ENCODE measurements around the gene CTPS1.

CTPS1 gene

GRCh38 chr1:41024953-41025352 lies 45.5 kb downstream of the CTPS1 start:
- H3K9me3 ChIP-seq (ENCODE audit: insufficient read depth, low read length, severe bottlenecking): no peaks in the 10 kb centered on the region
- no peaks in the 10 kb centered on the region for H3K79me2 ChIP-seq (ENCODE audit: insufficient read depth, low read length)
- no peak overlapping the region for H3K4me3 ChIP-seq (ENCODE audit: low read depth in 1 of 2, low read length in 2 of 2)
- H4K20me1 ChIP-seq (ENCODE audit: insufficient read depth, low read length): 0 out of 2 replicates have a peak, but pooled peaks cover 10% of the 10 kb centered on the region
- TF ChIP-seq EZH2 (IDR thresholded peaks at IDR 0.05; ENCODE audit: borderline replicate concordance, low read depth, low read length, severe bottlenecking) (no peak), CTCF (IDR thresholded peaks at IDR 0.05; ENCODE audit: borderline replicate concordance, extremely low read depth, low read length, poor library complexity, severe bottlenecking) (peak; percentile 3)
- no peak overlapping the region for H3K27ac ChIP-seq (ENCODE audit: low read length)
- H3K9ac ChIP-seq (ENCODE audit: low read depth, low read length): no peak overlapping the region
- H3K36me3 ChIP-seq (ENCODE audit: insufficient read depth, low read length): peaks cover 29% of the 10 kb centered on the region
- H3K4me1 ChIP-seq (ENCODE audit: insufficient read depth, low read length): no peaks in the 10 kb centered on the region
- H3K27me3 ChIP-seq (ENCODE audit: insufficient read depth, low read length, poor library complexity): no peaks in the 10 kb centered on the region
- H3K4me2 ChIP-seq (ENCODE audit: insufficient read depth, low read length): no peak overlapping the region
- DNase-seq (no peak), ATAC-seq (ENCODE audit: insufficient read depth, low read depth) (no peak)
- H2AFZ ChIP-seq (ENCODE audit: low read depth, low read length): no peak overlapping the region

GRCh38 chr1:41025979-41026819 lies 46.7 kb downstream of the CTPS1 start:
- Histone ChIP-seq H3K9ac (ENCODE audit: low read depth, low read length) (no peak overlapping the region), H3K9me3 (ENCODE audit: insufficient read depth, low read length, severe bottlenecking) (no peaks in the 10 kb centered on the region), H3K36me3 (ENCODE audit: insufficient read depth, low read length) (peaks cover 35% of the 10 kb centered on the region), H3K4me1 (ENCODE audit: insufficient read depth, low read length) (no peaks in the 10 kb centered on the region), H3K79me2 (ENCODE audit: insufficient read depth, low read length) (no peaks in the 10 kb centered on the region), H3K4me3 (ENCODE audit: low read depth in 1 of 2, low read length in 2 of 2) (no peak overlapping the region), H3K27ac (ENCODE audit: low read length) (no peak overlapping the region), H4K20me1 (ENCODE audit: insufficient read depth, low read length) (0 out of 2 replicates have a peak, but pooled peaks cover 10% of the 10 kb centered on the region), H3K27me3 (ENCODE audit: insufficient read depth, low read length, poor library complexity) (no peaks in the 10 kb centered on the region), H3K4me2 (ENCODE audit: insufficient read depth, low read length) (no peak overlapping the region), H2AFZ (ENCODE audit: low read depth, low read length) (no peak overlapping the region)
- DNase-seq (no peak), ATAC-seq (ENCODE audit: insufficient read depth, low read depth) (no peak)
- TF ChIP-seq CTCF (IDR thresholded peaks at IDR 0.05; ENCODE audit: borderline replicate concordance, extremely low read depth, low read length, poor library complexity, severe bottlenecking) (no peak), EZH2 (IDR thresholded peaks at IDR 0.05; ENCODE audit: borderline replicate concordance, low read depth, low read length, severe bottlenecking) (no peak)

GRCh38 chr1:41028034-41028642 lies 48.6 kb downstream of the CTPS1 start:
- peaks cover 50% of the 10 kb centered on the region for H3K36me3 ChIP-seq (ENCODE audit: insufficient read depth, low read length)
- no peaks in the 10 kb centered on the region for H3K9me3 ChIP-seq (ENCODE audit: insufficient read depth, low read length, severe bottlenecking)
- no peak for TF ChIP-seq EZH2 (IDR thresholded peaks at IDR 0.05; ENCODE audit: borderline replicate concordance, low read depth, low read length, severe bottlenecking)
- H3K27ac ChIP-seq (ENCODE audit: low read length): no peak overlapping the region
- no peak overlapping the region for H2AFZ ChIP-seq (ENCODE audit: low read depth, low read length)
- ATAC-seq (ENCODE audit: insufficient read depth, low read depth) (no peak), DNase-seq (no peak)
- H3K9ac ChIP-seq (ENCODE audit: low read depth, low read length): no peak overlapping the region
- no peaks in the 10 kb centered on the region for H3K4me1 ChIP-seq (ENCODE audit: insufficient read depth, low read length)
- no peaks in the 10 kb centered on the region for H3K27me3 ChIP-seq (ENCODE audit: insufficient read depth, low read length, poor library complexity)
- H4K20me1 ChIP-seq (ENCODE audit: insufficient read depth, low read length): 0 out of 2 replicates have a peak, but pooled peaks cover 9% of the 10 kb centered on the region
- H3K4me2 ChIP-seq (ENCODE audit: insufficient read depth, low read length): no peak overlapping the region
- no peaks in the 10 kb centered on the region for H3K79me2 ChIP-seq (ENCODE audit: insufficient read depth, low read length)
- H3K4me3 ChIP-seq (ENCODE audit: low read depth in 1 of 2, low read length in 2 of 2): no peak overlapping the region
